HG03558 (cell line): ENCODE data around the gene BOLA2B.
"Not testable (repeated sequence)": the region's sequence is repeated elsewhere in the genome, so short reads cannot be mapped to it uniquely, and the experiment has no call there.

ENCODE experiments used
- ATAC-seq: cut with Tn5 transposase; IDR thresholded peaks from one replicate; pipeline ENCODE4 v1.9.1; 2021; ENCODE audit warnings: moderate number of reproducible peaks; ENCODE audit not compliant: unreplicated experiment; ENCODE audit errors: extremely low read depth

BOLA2B gene

DNA sequence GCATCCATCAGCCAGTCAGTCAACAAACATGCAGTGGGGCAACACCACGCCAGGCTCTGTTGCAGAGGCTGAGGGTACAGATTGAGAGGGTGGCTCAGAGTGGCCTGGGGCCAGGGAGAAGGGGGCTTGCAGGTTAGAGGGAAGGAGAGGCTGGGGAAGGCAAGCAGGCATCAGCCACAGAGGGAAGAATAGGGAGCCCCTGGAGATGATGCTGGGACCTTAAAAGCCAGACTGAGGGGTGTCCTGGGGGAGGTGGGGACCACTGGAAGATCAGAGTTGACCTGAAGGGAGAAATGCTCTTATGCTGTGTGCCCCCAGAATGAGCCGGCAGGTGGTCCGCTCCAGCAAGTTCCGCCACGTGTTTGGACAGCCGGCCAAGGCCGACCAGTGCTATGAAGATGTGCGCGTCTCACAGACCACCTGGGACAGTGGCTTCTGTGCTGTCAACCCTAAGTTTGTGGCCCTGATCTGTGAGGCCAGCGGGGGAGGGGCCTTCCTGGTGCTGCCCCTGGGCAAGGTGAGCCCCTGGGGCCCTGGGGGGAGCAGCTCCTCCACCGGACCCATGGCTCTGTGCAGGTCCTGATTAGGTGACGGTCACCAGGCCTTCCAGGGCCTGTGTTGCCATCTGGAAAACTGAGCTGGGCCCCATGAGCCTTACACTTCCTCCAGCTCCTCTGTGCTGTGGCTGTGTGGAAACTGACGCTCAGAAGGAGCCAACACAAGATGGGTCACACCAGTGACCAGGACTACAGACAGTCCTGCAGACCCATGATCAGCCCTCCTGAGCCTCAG is 8.4 kb downstream of the BOLA2B start:
- ATAC-seq: no peak

- no peak for ATAC-seq
Observed at GRCh38 chr16:30184096-30184890, 9.2 kb downstream of the BOLA2B start.

DNA sequence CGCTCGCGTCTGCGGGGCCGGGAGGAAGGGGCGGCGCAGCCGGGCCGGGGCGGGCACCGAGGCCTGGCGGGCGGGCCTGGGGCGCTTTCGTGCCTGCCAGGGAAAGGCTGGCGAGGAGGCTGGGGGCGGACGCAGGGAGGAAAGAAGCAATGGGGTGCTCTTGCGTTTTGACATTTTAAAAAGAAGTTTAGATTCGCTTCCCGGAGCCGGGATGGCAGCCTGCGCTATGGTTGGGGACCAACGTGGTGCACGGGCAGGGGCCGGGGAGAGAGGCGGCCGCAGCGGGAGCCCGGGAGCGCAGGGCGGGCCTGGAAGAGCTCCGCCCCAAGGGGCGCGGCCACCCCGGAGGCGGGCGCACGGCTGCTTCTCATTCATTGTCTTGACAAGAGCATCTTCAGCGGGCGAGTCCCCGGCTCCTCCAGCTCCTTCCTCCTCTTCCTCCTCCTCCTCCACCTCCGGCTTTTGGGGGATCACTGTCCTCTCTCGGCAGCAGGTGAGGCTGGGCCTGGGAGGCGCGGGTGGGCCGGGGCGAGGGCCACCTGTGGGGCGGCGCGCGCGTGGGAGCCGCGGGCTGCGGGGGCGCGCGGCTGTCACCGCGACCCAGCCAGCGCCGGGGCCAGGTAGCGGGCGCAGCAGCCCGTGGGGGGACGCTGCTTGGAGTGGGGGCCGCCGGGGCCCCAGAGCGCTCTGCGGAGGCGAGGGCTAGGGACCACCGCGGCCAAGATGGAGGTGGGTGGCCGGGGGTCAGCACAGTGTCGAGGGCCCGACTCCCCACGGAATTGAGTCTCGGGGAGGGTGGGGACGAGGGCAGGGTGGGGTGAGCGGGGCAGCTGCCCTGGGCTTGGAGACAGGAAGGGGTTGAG is 10.0 kb downstream of the BOLA2B start, which contains the start of gene CORO1A:
CORO1A (plus strand) TSS at position 370 of the 863 bp plus-strand sequence. CDS start 1,608 bp downstream, outside the sequence.
- no peak for ATAC-seq

GRCh38 chr16:30180741-30181140 is 12.7 kb downstream of the BOLA2B start:
- ATAC-seq: no peak

DNA sequence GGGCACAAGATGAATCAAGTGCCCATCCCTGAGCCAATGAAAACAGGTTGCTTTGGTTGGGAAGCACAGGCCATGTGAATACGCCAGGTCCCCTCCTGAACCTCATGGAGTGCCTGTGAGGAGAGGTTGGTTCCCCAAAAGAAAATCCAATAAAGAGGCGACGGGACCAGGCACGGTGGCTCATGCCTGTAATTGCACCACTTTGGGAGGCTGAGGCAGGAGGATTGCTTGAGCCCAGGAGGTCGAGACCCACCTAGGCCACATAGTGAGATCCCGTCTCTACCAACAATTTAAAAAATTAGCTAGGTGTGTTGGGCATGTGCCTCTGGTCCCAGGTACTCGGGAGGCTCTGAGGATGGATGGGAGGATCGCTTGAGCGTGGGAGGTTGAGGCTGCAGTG is 13.5 kb downstream of the BOLA2B start:
- no peak for ATAC-seq

GRCh38 chr16:30179195-30179594 is 14.3 kb downstream of the BOLA2B start:
- no peak for ATAC-seq

GRCh38 chr16:30176876-30177275 is 16.6 kb downstream of the BOLA2B start:
- ATAC-seq: not testable (repeated sequence)

- ATAC-seq: no peak
Observed at GRCh38 chr16:30173054-30173453, 20.4 kb downstream of the BOLA2B start.

GRCh38 chr16:30170145-30170544 is 23.3 kb downstream of the BOLA2B start:
- ATAC-seq: not testable (repeated sequence)

DNA sequence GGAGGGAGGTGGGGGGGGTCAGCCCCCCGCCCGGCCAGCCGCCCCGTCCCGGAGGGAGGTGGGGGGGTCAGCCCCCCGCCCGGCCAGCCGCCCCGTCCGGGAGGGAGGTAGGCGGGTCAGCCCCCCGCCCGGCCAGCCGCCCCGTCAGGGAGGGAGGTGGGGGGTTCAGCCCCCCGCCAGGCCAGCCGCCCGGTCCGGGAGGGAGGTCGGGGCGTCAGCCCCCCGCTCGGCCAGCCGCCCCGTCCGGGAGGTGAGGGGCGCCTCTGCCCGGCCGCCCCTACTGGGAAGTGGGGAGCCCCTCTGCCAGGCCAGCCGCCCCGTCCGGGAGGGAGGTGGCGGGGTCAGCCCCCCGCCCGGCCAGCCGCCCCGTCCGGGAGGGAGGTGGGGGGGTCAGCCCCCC is 24.1 kb downstream of the BOLA2B start:
- not testable (repeated sequence) for ATAC-seq

DNA sequence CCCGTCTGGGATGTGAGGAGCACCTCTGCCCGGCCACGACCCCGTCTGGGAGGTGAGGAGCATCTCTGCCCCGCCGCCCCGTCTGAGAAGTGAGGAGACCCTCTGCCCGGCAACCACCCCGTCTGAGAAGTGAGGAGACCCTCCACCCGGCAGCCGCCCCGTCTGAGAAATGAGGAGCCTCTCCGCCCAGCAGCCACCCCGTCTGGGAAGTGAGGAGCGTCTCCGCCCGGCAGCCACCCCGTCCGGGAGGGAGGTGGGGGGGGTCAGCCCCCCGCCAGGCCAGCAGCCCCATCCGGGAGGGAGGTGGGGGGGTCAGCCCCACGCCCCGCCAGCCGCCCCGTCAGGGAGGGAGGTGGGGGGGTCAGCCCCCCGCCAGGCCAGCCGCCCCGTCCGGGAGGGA is 24.7 kb downstream of the BOLA2B start:
- not testable (repeated sequence) for ATAC-seq

DNA sequence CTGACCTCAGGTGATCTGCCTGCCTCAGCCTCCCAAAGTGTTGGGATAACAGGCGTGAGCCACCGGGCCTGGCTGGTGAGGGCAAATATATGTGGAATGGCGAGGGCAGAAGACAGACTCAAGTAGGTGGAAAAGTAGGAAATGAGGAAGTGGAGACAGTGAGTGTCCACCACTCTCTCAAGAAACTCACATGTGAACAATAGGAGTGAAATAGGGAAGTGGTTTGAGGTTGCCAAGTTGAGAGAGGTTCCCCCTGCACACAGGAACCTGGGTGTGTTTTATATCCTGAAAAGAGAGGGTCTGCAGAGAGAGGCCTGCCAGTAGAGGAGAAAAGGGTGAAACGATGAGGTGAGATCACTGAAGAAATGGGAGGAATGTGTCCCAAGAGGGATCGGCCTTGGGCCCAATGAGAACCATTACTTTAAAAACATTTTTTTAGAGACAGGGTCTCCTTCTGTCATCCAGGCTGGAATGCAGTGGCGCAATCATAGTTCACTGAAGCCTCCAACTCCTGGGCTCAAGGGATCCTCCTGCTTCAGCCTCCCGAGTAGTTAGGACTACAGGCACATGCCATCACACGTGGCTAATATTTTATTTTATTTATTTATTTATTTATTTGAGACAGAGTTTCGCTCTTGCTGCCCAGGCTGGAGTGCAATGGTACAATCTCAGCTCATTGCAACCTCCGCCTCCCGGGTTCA is 27.1 kb downstream of the BOLA2B start:
- no peak for ATAC-seq

DNA sequence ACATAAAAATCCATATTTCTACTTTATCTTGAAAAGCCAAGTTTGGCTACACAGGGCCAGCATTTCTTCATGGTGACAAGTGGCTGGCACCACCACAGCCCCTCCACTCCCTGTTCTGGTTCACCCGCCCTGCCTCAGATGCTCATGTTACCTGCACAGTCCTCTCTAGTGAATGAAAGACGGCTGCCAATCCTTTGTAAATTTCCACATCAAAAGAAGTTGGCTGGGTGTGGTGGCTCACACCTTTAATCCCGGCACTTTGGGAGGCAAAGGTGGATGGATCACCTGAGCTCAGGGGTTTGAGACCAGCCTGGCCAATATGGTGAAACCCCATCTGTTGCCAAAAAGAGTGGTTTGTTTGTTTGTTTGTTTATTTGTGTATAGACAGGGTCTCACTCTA is 29.9 kb downstream of the BOLA2B start:
- ATAC-seq: no peak

DNA sequence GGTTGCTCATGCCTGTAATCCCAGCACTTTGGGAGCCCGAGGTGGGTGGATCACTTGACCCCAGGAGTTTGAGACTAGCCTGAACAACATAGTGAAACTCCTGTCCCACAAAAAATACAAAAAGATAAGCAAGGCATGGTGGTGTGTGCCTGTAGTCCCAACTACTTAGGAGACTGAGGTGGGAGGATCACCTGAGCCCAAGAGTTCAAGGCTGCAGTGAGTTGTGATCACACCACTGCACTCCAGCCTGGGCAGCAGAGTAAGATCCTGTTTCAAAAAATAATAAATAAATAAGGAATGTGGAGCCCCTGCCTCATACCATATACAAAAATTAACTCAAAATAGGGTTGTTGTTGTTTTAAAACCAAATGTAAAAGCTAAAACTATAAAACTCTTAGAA is 36.3 kb downstream of the BOLA2B start:
- ATAC-seq: no peak

DNA sequence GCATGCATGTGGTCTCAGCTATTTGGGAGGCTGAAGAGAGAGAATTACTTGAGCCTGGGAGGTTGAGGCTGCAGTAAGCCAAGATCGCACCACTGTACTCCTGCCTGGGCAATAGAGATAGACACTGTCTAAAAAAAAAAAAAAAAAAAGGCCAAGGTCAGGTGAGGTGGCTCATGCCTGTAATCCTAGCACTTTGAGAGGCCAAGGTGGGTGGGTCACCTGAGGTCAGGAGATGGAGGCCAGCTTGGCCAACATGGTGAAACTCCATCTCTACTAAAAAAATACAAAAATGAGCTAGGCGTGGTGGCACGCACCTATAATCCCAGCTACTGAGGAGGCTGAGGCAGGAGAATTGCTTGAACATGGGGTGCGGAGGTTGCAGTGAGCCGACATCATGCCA is 38.3 kb downstream of the BOLA2B start:
- ATAC-seq: no peak

DNA sequence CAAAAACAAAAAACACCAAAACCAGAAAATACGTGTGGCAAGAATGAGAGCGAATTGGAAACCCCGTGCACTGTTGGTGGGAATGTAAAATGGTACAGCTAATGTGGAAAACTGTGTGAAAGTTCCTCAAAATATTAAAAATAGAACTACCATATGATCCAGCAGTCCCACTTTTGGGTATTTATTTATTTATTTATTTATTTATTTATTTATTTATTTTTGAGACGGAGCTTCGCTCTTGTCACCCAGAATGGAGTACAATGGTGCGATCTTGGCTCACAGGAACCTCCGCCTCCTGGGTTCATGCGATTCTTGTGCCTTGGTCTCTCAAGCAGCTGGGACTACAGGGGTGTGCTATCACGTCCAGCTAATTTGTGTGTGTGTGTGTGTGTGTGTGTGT is 40.9 kb downstream of the BOLA2B start:
- no peak for ATAC-seq

- no peak for ATAC-seq
Observed at GRCh38 chr16:30151091-30151490, 42.4 kb downstream of the BOLA2B start.

DNA sequence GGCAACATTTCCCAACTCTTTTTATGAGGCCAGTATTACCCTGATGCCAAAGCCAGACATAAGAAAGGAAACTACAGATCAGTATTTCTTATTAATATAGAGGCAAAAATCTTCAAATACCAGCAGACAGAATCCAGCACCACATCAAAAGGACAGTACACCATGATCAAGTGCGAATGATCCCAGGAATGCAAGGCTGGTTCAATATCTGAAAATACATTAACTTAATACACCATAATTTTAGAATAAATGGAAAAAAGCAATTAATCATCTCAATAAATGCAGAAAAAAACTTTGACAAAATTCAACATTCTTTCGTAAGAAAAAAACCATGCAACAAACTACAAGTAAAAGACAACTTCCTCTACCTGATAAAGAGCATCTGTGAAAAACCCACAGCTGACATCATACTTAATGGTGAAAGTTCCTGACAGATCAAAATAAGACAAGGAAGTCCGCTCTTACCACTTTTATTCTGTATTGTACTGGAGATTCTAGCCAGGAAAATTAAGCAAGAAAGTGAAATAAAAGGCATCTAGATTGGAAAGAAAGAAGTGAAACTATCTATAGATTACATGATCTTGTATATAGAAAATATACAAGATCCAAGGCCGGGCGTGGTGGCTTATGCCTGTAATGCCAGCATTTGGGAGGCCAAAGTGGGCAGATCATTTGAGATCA is 44.1 kb downstream of the BOLA2B start:
- no peak for ATAC-seq

DNA sequence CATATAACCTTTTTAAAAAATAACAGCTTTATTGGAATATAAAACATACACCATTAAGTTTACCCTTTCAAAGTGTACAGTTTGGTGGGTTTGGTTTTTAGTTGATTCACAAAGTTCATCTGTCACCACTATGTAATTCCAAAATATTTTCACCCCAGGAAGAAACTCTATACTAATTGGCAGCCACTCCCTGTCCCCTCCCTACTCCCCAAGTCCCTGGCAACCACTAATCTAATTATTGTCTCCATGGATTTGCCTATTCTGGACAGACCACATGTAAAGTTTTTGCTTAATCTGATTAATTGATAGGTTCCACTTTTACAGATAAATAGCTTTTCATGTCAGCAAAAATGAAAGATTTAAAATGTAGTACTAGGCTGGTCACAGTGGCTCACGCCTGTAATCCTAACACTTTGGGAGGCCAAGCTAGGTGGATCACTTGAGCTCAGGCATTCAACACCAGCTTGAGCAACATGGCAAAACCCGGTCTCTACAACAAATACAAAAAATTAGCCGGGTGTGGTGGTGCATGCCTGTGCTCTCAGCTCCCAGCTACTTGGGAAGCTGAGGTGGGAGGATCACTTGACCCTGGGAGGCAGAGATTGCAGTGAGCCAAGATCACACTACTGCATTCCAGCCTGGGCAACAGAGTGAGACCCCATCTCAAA is 45.5 kb downstream of the BOLA2B start:
- no peak for ATAC-seq
